ENCODE results near the gene ZRSR2. TPM values are rescaled to one million over a fixed set of nuclear protein-coding genes. Genes with fewer than 3 reads are reported as not detected.
A peak's percentile ranks its signal among the peaks of the same experiment; 100 is the strongest.
"Not testable (repeated sequence)": the region's sequence is repeated elsewhere in the genome, so short reads cannot be mapped to it uniquely, and the experiment has no call there.

The ZRSR2 gene
- total and polyA plus RNA-seq, 4 donors: 7.1 to 32.8 (median 10.0) TPM

DNA sequence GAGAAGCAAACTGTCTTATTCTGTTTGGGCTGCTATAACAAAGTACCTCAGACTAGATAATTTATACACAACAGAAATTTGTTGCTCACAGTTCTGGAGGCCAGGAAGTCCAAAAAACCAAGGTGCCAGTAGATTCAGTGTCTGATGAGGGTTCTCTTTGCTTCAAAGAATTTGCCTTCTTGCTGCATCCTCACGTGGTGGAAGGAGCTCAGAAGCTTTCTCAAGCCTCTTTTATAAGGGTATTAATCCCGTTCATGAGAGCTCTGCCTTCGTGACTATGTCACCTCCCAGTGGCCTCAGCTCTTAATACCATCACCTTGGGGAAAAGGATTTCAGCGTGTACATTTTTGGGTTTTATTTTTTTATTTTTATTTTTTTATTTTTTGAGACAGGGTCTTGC lies 32.1 kb upstream of the ZRSR2 start:
- Histone ChIP-seq H3K27me3 (ENCODE audit: control insufficient read depth in 3 of 3, insufficient read depth in 3 of 3, low read length in 2 of 3) (peaks cover 0 to 24% (median 18%) of the 10 kb centered on the region in 3 donors), H3K27ac (ENCODE audit: low read depth in 1 of 2, low read length in 1 of 2) (no peak overlapping the region), H3K36me3 (ENCODE audit: control insufficient read depth in 4 of 4, insufficient read depth in 4 of 4, low read length in 4 of 4) (peaks cover 0 to 3% (median 0%) of the 10 kb centered on the region in 4 donors), H3K9ac (ENCODE audit: insufficient read depth in 1 of 2, low read length in 2 of 2) (no peak overlapping the region), H3K9me3 (ENCODE audit: control insufficient read depth in 4 of 4, insufficient read depth in 3 of 4, low read length in 3 of 4) (no peaks in the 10 kb centered on the region), H3K4me1 (ENCODE audit: control insufficient read depth in 5 of 5, insufficient read depth in 5 of 5, low read length in 5 of 5) (no peaks in the 10 kb centered on the region), H3K4me3 (no peak overlapping the region)
- WGBS, 2 donors: 57 to 77% methylated on average over 4 of the region's 4 CpGs
- no peak for TF ChIP-seq CTCF (IDR thresholded peaks at IDR 0.05; ENCODE audit: control extremely low read depth, extremely low read depth)
- DNase-seq: no peak
- no peak for ATAC-seq (ENCODE audit: insufficient read depth, low FRiP score)

DNA sequence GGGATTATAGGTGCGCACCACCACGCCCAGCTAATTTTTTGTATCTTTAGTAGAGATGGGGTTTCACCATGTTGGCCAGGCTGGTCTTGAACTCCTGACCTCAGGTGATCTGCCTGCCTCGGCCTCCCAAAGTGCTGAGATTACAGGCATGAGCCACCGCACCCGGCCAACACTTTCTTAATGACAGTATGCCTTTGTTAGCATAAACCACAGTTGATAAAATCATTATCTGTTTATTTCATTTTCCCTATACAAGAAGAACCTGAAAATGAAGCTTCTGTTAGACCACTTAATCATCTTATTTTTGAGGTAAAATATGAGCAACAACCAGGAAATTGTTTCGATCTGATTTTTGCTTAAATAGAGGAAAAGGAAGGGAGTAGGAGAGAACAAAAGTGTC lies 30.4 kb upstream of the ZRSR2 start:
- H3K27me3 ChIP-seq (ENCODE audit: control insufficient read depth in 3 of 3, insufficient read depth in 3 of 3, low read length in 2 of 3): peaks cover 0 to 22% (median 13%) of the 10 kb centered on the region in 3 donors
- not testable (repeated sequence) for H3K4me1 ChIP-seq (ENCODE audit: control insufficient read depth in 5 of 5, insufficient read depth in 5 of 5, low read length in 5 of 5); H3K4me3 ChIP-seq; H3K9me3 ChIP-seq (ENCODE audit: control insufficient read depth in 4 of 4, insufficient read depth in 3 of 4, low read length in 3 of 4); H3K9ac ChIP-seq (ENCODE audit: insufficient read depth in 1 of 2, low read length in 2 of 2); H3K36me3 ChIP-seq (ENCODE audit: control insufficient read depth in 4 of 4, insufficient read depth in 4 of 4, low read length in 4 of 4); DNase-seq; H3K27ac ChIP-seq (ENCODE audit: low read depth in 1 of 2, low read length in 1 of 2); ATAC-seq (ENCODE audit: insufficient read depth, low FRiP score)
- 73 to 84% methylated on average over 6 of the region's 6 CpGs for WGBS, 2 donors

GRCh38 chrX:15761564-15762191 lies 28.6 kb upstream of the ZRSR2 start:
- Histone ChIP-seq H3K9ac (ENCODE audit: insufficient read depth in 1 of 2, low read length in 2 of 2) (no peak overlapping the region), H3K4me3 (no peak overlapping the region), H3K4me1 (ENCODE audit: control insufficient read depth in 5 of 5, insufficient read depth in 5 of 5, low read length in 5 of 5) (no peaks in the 10 kb centered on the region), H3K27ac (ENCODE audit: low read depth in 1 of 2, low read length in 1 of 2) (no peak overlapping the region), H3K27me3 (ENCODE audit: control insufficient read depth in 3 of 3, insufficient read depth in 3 of 3, low read length in 2 of 3) (peaks cover 0 to 21% (median 4%) of the 10 kb centered on the region in 3 donors), H3K36me3 (ENCODE audit: control insufficient read depth in 4 of 4, insufficient read depth in 4 of 4, low read length in 4 of 4) (peaks cover 0 to 3% (median 0%) of the 10 kb centered on the region in 4 donors), H3K9me3 (ENCODE audit: control insufficient read depth in 4 of 4, insufficient read depth in 3 of 4, low read length in 3 of 4) (no peaks in the 10 kb centered on the region)
- DNase-seq (peak; percentile 43 to 68 (median 54)), ATAC-seq (ENCODE audit: insufficient read depth, low FRiP score) (no peak)
- TF ChIP-seq CTCF (IDR thresholded peaks at IDR 0.05; ENCODE audit: control extremely low read depth, extremely low read depth): peak; percentile 35
- 81 to 82% methylated on average over 8 of the region's 8 CpGs for WGBS, 2 donors

DNA sequence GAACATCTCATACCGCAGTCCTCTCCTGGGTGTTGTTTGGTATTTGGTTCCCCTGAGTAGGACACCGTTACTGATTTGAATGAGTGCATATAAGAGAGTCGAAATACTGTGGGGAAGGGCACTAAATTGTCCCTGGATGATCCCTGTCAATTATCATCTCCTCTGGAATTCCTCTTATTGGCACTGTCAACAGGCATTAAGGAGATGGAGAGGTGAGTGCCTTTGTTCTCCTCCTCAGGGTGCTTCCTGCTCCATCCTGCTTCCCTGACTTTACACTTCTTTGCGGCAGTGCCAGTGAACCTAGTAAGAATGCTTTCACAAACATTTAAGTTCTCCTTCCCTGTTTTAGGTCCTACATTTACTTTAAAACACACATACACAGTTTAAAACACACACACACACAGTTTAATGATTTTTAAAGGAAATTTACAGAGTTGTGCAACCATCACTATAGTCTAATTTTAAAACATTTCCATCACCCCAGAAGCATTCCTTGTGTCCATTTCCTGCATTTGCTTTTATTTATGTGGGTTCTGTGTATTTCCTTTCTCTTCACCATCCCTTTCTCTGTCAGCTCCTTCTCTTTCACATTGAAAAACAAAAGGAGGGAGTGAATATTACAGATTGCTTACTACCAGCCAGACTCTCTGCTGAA lies 20.9 kb upstream of the ZRSR2 start:
- H3K9me3 ChIP-seq (ENCODE audit: control insufficient read depth in 4 of 4, insufficient read depth in 3 of 4, low read length in 3 of 4): peaks cover 0 to 5% (median 0%) of the 10 kb centered on the region in 4 donors
- H3K4me3 ChIP-seq: no peak overlapping the region
- H3K9ac ChIP-seq (ENCODE audit: insufficient read depth in 1 of 2, low read length in 2 of 2): no peak overlapping the region
- no peaks in the 10 kb centered on the region for H3K4me1 ChIP-seq (ENCODE audit: control insufficient read depth in 5 of 5, insufficient read depth in 5 of 5, low read length in 5 of 5)
- DNase-seq: no peak
- H3K27ac ChIP-seq (ENCODE audit: low read depth in 1 of 2, low read length in 1 of 2): no peak overlapping the region
- 80 to 85% methylated on average over 4 of the region's 4 CpGs for WGBS, 2 donors
- H3K27me3 ChIP-seq (ENCODE audit: control insufficient read depth in 3 of 3, insufficient read depth in 3 of 3, low read length in 2 of 3): peaks cover 0 to 24% (median 0%) of the 10 kb centered on the region in 3 donors
- ATAC-seq (ENCODE audit: insufficient read depth, low FRiP score): no peak
- H3K36me3 ChIP-seq (ENCODE audit: control insufficient read depth in 4 of 4, insufficient read depth in 4 of 4, low read length in 4 of 4): peaks cover 0 to 1% (median 0%) of the 10 kb centered on the region in 4 donors
- no peak for TF ChIP-seq CTCF (IDR thresholded peaks at IDR 0.05; ENCODE audit: control extremely low read depth, extremely low read depth)

Measured in lung (tissue), 12 donors.